Body of pancreas (tissue), 4 donors: Measurements from ENCODE around the gene ELSPBP1. TPM values are rescaled to one million over a fixed set of nuclear protein-coding genes. Genes with fewer than 3 reads are reported as not detected.

ENCODE experiments used
- ATAC-seq: fragments of 150-250 bp; one replicate; pipeline ENCODE4 v1.9.1; 2016
- DNase-seq, 4 donors: peaks; one replicate each; pipeline ENCODE4 v3.0.0-alpha.2; 2019
- H3K27ac ChIP-seq, 4 donors: fragments of 200-600 bp; sonication (generic); 1 replicate in 3 of 4; 2 replicates in 1 of 4; pipeline versions ENCODE4 v1.5.1 to v1.6.1; 2016 to 2019; ENCODE audit warnings: mild to moderate bottlenecking in 1 of 4, mixed read lengths in 1 of 4, moderate library complexity in 1 of 4
- H3K27me3 ChIP-seq, 2 donors: fragments of 200-600 bp; sonication (generic); one replicate each; pipeline ENCODE4 v1.6.0; 2016; ENCODE audit warnings: mild to moderate bottlenecking in 1 of 2
- H3K36me3 ChIP-seq, 2 donors: fragments of 200-600 bp; sonication (generic); replicated peaks in 1 of 2; 2 replicates each; pipeline ENCODE4 v1.5.1; 2016; ENCODE audit warnings: low read depth in 2 of 2; ENCODE audit not compliant: insufficient read depth in 1 of 2
- H3K4me1 ChIP-seq: fragments of 200-600 bp; sonication (generic); one replicate; pipeline ENCODE4 v1.6.0; 2016
- H3K4me3 ChIP-seq, 2 donors: fragments of 200-600 bp; sonication (generic); 1 replicate in 1 of 2; 2 replicates in 1 of 2; pipeline ENCODE4 v1.5.1; 2016 to 2019
- H3K9me3 ChIP-seq, 3 donors: fragments of 200-600 bp; sonication (generic); 1 replicate in 2 of 3; 2 replicates in 1 of 3; pipeline ENCODE4 v1.5.1; 2016
- CTCF ChIP-seq, 7 experiments: fragments of 450-650 bp in 4 of 7; fragments of 200-600 bp in 3 of 7; sonication (generic) in 3 of 7; IDR thresholded peaks; one replicate each; pipeline ENCODE4 v1.5.1; 2016 to 2019; ENCODE audit warnings: antibody characterized with exemption in 7 of 7
- POLR2A ChIP-seq, 3 donors: fragments of 450-650 bp; IDR thresholded peaks; one replicate each; pipeline ENCODE4 v1.6.1; 2016; ENCODE audit warnings: antibody characterized with exemption in 3 of 3, mild to moderate bottlenecking in 2 of 3
- WGBS, 2 donors: methylation state at CpG; one replicate each; pipeline ENCODE4 v1.1.5; 2017; 5-methylcytosine and 5-hydroxymethylcytosine counted together
- intact Hi-C: fragments of 100-400 bp; cut with DNase I; formaldehyde crosslinking; loops from one replicate; pipeline ENCODE4 v1.15.1; 2023
- total RNA-seq, 2 donors: library from RNA; depleted of rRNA; stranded (reverse); fragments of >200 nt; gene quantifications; one replicate each; pipeline ENCODE4 v1.1.0, GENCODE V29; 2016

ELSPBP1 gene
- total RNA-seq, 2 donors from 2014 or later, result not detected

- TF ChIP-seq POLR2A (IDR thresholded peaks at IDR 0.05) (no peak), CTCF (IDR thresholded peaks at IDR 0.05) (no peak)
- Histone ChIP-seq H3K4me1 (no peaks in the 10 kb centered on the region), H3K27ac (no peak overlapping the region), H3K36me3 (no peaks in the 10 kb centered on the region), H3K27me3 (no peaks in the 10 kb centered on the region), H3K9me3 (no peaks in the 10 kb centered on the region), H3K4me3 (no peak overlapping the region)
- WGBS, 2 donors, result 63 to 67% methylated on average over 10 of the region's 10 CpGs
- ATAC-seq, result no peak
- intact Hi-C loops, result no loop called here
- DNase-seq, result no peak
These were observed 57.1 kb downstream of the ELSPBP1 start for GRCh38 chr19:48051335-48052033.

GRCh38 chr19:48053076-48053475 is 58.6 kb downstream of the ELSPBP1 start:
- TF ChIP-seq CTCF (IDR thresholded peaks at IDR 0.05), result no peak
- no peak for TF ChIP-seq POLR2A (IDR thresholded peaks at IDR 0.05)
- ATAC-seq, result no peak

GRCh38 chr19:48053856-48054255 is 59.4 kb downstream of the ELSPBP1 start:
- Histone ChIP-seq H3K4me1 (no peaks in the 10 kb centered on the region), H3K27ac (no peak overlapping the region), H3K9me3 (no peaks in the 10 kb centered on the region), H3K36me3 (no peaks in the 10 kb centered on the region), H3K4me3 (no peak overlapping the region), H3K27me3 (no peaks in the 10 kb centered on the region)
- intact Hi-C loops, result no loop called here
- no peak for TF ChIP-seq POLR2A (IDR thresholded peaks at IDR 0.05)
- TF ChIP-seq CTCF (IDR thresholded peaks at IDR 0.05), result no peak
- no peak for DNase-seq
- ATAC-seq, result no peak
- WGBS, 2 donors, result 65 to 70% methylated on average over 5 of the region's 5 CpGs

More at GRCh38 chr19:48053076-48053475, 58.6 kb downstream of the ELSPBP1 start:
- no peaks in the 10 kb centered on the region for H3K9me3 ChIP-seq
- H3K27ac ChIP-seq, result no peak overlapping the region
- intact Hi-C loops, result no loop called here
- no peaks in the 10 kb centered on the region for H3K36me3 ChIP-seq
- no peaks in the 10 kb centered on the region for H3K27me3 ChIP-seq
- no peak for DNase-seq
- no peaks in the 10 kb centered on the region for H3K4me1 ChIP-seq
- H3K4me3 ChIP-seq, result no peak overlapping the region
- WGBS, 2 donors, result 58 to 65% methylated on average over 5 of the region's 5 CpGs

DNA sequence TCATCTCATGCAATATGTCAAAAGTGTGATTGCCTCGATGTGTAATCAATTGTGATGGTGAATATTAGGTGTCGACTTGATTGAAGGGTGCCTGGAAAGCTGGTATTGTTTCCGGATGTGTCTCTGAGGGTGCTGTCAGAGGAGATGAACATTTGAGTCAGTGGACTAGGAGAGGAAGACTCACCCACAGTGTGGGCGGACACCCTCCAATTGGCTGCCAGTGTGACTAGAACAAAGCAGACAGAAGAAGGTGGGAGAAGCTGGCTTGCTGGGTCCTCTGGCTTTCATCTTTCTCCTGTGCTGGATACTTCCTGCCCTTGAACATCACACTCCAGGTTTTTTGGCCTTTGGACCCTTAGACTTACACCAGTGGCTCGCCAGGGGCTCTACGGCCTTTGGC is 64.9 kb downstream of the ELSPBP1 start:
- no peak overlapping the region for H3K27ac ChIP-seq
- H3K4me3 ChIP-seq, result no peak overlapping the region
- no peak for DNase-seq
- H3K27me3 ChIP-seq, result no peaks in the 10 kb centered on the region
- no peaks in the 10 kb centered on the region for H3K9me3 ChIP-seq
- ATAC-seq, result no peak
- H3K36me3 ChIP-seq, result no peaks in the 10 kb centered on the region
- 81 to 88% methylated on average over 6 of the region's 6 CpGs for WGBS, 2 donors
- no peak for TF ChIP-seq CTCF (IDR thresholded peaks at IDR 0.05)
- TF ChIP-seq POLR2A (IDR thresholded peaks at IDR 0.05), result no peak
- intact Hi-C loops, result no loop called here
- no peaks in the 10 kb centered on the region for H3K4me1 ChIP-seq

DNA sequence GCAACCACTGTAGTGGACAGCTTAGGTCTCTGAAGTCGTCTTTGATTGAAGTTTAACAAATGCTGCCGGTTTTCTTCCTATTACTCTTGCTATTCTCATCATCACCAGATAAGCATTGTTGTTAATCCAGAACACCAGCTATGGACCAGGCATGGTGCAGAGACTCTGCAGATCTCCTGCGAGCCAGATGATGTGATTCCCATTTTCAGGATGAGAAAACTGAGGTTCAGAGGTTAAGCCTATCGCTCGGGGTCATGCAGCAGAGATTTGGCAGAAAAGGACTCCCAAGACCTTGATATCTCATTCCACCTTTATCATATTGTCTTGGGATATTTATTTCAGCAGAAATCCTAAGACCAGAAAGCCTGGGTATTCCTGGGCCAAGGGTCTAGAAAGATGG is 65.9 kb downstream of the ELSPBP1 start:
- 66 to 69% methylated on average over 5 of the region's 5 CpGs for WGBS, 2 donors
- Histone ChIP-seq H3K36me3 (no peaks in the 10 kb centered on the region), H3K4me1 (no peaks in the 10 kb centered on the region), H3K9me3 (no peaks in the 10 kb centered on the region), H3K27ac (no peak overlapping the region), H3K27me3 (no peaks in the 10 kb centered on the region), H3K4me3 (no peak overlapping the region)
- TF ChIP-seq POLR2A (IDR thresholded peaks at IDR 0.05) (no peak), CTCF (IDR thresholded peaks at IDR 0.05) (no peak)
- DNase-seq, result no peak
- intact Hi-C loops, result no loop called here
- no peak for ATAC-seq
